Fibroblast of peridontal ligament (primary cell): Measurements from ENCODE around the gene ATXN1.
A peak's percentile ranks its signal among the peaks of the same experiment; 100 is the strongest.

Source experiments
- DNase-seq: peaks from one replicate; pipeline ENCODE4 v3.0.0-alpha.2; 2010; ENCODE audit errors: extremely low read depth

ATXN1 gene

DNA sequence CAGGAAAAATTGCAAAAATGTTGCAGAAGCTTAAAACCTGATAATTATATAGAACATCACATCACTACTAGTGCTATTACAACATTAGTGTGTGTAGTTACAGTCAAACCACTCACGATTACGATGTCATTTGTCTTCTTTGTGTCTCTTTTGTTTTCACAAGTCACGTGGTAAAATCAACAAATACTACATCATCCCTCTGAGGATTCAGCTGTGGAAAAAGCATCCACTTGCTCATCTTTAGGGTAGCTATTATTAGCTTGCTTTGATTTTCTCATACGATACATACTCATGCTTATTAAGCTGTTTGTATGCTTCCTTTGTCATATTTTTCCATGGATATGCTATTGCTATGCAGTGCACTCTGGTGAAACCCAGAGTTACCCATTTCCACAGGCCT, 22.2 kb upstream of the ATXN1 start:
- no peak for DNase-seq

DNA sequence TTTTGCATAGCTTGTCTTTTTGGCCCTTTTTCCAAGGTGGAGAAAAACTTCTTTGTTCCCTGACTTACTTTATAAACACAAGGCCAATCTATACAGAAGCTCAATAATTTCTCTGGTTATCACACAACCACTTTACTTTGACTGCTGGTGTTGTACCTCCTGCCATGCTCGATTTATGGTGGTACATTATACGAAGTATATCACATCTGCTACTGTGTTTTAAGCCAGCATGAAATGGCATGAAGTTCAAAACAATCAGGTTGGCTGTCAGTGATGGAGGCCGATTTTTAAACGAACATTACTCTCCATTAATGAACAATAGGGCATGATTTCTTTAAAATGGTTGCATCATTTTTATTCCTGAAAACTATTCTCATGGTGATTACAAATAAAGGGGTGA, 21.0 kb upstream of the ATXN1 start:
- DNase-seq = no peak

- no peak for DNase-seq
These were observed 20.3 kb upstream of the ATXN1 start for GRCh38 chr6:16781348-16782169.

- no peak for DNase-seq
These were observed 17.3 kb upstream of the ATXN1 start for GRCh38 chr6:16778521-16778920.

DNA sequence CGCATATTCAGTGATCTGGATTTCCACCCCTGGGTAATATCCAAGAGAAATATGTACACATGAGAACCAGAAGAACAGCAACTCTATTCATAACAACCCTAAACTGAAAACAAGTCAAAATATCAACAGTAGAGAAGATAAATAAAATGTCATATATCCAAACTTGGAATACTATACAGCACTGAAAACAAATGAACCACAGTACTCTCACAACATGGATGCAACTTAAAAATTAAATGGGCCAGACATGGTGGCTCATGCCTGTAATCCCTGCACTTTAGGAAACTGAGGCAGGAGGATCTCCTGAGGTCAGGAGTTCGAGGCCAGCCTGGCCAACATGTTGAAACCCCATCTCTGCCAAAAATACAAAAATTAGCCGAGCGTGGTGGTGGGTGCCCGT, 16.5 kb upstream of the ATXN1 start:
- no peak for DNase-seq

DNA sequence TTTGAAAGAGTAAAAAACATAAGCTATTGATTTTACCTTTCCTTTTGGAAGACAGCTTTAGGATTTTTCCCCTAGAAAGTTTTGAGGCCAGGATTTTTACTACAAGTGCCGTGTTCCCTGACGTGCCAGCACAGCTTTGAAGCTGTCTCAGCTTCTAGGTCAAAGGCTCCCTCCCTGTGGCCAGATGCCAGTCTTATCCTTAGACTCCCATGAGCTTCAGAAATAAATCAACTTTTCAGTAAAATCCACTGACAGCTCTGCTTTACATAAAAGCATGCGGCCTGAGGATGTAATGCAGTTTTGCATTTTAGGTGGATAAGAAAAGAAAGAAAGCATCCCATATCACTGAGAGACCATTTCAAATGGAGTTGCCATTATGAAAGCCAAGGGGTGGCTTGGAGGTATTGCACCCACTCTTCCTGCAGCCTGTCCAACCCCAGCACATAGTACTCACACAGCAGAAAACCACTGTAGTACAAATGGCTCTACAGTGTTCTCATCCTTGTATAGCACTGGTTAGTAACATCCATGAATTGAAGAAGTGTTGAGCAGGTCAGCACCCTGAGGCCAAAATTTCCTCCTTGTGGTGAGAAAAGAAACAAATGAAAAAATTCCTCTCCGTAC, 15.2 kb upstream of the ATXN1 start:
- DNase-seq = no peak

- DNase-seq = no peak
These were observed 13.2 kb upstream of the ATXN1 start for GRCh38 chr6:16774437-16774836.

- DNase-seq = no peak
These were observed 12.1 kb upstream of the ATXN1 start for GRCh38 chr6:16773362-16773761.

DNA sequence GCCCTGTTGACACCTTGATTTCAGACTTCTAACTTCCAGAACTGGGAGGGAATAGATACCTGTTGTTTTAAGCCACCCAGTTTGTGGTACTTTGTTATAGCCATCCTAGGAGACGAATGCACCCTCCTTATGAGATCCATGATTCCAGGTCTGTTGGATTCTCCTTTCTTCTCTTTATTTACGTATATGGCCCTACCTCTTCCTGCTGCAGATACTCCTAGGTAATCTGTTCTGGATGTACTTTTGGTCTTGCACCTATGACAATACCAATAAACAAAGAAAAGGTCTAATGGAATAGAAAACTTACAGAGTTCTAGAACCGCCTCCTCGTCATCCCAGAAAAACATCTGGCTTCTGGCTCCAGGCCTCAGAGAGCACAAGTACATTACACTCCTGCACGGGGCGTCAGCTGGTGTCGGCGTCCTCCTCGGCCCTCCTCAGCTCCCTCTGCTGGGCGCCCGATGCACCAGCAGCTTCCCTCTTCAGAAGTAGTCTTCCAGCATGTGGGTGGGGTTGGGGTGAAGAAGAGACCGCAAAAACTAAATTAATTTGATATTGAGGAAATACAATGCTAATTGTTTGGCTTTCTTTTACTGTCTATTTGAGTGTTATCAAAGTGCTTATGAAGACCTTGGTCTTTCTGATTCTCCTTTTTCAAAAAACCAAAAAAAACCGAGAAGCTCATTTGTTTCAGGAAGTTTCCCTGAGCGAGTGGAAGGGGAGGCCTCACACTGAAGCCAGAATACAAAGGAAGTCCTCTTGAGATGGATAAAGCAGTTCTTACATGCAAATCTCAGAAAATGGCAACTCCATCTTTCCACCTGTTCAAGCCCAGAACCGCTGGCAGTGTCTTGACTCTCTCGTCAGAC, 9.7 kb upstream of the ATXN1 start:
- no peak for DNase-seq

- peak; percentile 92 for DNase-seq
These were observed 8.7 kb upstream of the ATXN1 start for GRCh38 chr6:16769986-16770376.

- DNase-seq = peak; percentile 91
These were observed 8.1 kb upstream of the ATXN1 start for GRCh38 chr6:16769131-16769985.

GRCh38 chr6:16768477-16768830, 7.2 kb upstream of the ATXN1 start:
- no peak for DNase-seq

DNA sequence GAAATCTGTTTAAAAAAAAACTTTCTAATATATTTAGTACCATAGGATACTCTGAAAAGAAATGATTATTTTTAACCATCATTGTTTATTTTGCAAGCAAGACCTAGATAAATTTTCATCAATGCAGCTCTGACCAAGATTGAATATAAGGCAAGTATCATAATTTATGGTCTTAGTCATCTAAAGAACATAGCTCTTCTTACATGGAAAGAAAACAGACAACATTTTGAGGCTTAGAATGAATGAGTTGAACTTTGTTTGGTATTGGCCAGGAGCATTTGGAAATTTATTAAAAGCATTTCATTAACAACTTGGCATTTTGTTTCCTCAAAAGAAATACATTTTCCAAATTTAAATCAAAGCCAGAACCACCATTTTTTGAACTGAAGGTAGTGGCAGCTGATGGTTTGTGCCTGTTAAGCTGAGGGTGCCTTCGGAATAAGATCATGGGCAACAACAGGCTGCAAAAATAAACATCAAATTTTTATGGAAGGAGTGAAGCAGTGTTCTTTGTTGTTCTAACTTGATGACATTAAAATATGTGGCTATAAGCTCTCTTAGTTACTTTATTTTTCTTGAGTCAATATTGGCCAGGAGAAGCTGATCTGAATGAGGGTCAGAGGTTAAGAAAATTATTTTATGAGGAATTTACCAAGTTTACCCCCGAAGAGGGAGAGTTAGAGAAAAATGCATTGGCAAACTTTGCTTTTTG, 6.7 kb upstream of the ATXN1 start:
- no peak for DNase-seq

GRCh38 chr6:16766836-16767745, 5.8 kb upstream of the ATXN1 start:
- no peak for DNase-seq

DNA sequence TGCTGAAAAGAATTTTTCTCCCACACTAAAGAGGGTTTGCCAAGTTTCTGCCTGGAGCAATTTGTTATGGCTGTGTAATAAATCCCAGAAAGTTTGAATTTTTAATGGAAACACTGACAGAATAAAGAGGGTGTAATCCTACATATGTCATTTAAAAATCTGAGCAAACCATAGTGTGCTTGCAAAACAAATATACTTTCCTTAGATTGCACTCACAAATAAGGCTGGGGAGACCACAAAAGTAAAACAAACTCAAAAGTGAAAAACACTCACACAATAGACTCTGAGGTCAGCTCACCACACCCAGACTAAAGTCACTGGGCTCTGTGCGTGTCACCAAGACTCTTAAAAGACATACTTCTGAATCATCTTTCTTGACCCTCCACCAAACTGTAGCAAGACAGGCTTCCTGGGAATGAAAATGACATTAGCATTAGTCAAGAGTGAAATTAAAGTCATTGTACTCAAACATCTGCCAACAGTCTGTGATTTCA, 4.8 kb upstream of the ATXN1 start:
- peak; percentile 87 for DNase-seq

DNA sequence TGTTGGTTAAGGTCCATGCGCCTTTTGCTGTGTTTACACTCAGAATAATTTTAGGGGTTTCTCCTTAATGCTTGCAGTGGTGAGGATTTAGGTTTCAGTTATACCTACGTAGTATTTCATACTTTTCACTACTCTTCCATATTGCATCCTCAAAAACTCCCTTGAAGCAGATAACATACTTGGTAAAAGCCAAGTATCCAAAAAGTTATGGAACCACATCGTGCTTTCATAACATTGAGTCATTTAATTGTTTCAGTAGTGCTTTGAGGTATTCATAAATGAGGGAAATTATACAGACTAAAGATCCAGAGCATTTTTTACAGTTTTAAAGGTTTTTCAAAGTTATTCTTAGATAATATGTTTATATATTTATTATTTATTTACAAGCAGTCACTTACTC, 4.0 kb upstream of the ATXN1 start:
- no peak for DNase-seq

- DNase-seq = peak; percentile 84
These were observed 3.1 kb upstream of the ATXN1 start for GRCh38 chr6:16764188-16764950.

DNA sequence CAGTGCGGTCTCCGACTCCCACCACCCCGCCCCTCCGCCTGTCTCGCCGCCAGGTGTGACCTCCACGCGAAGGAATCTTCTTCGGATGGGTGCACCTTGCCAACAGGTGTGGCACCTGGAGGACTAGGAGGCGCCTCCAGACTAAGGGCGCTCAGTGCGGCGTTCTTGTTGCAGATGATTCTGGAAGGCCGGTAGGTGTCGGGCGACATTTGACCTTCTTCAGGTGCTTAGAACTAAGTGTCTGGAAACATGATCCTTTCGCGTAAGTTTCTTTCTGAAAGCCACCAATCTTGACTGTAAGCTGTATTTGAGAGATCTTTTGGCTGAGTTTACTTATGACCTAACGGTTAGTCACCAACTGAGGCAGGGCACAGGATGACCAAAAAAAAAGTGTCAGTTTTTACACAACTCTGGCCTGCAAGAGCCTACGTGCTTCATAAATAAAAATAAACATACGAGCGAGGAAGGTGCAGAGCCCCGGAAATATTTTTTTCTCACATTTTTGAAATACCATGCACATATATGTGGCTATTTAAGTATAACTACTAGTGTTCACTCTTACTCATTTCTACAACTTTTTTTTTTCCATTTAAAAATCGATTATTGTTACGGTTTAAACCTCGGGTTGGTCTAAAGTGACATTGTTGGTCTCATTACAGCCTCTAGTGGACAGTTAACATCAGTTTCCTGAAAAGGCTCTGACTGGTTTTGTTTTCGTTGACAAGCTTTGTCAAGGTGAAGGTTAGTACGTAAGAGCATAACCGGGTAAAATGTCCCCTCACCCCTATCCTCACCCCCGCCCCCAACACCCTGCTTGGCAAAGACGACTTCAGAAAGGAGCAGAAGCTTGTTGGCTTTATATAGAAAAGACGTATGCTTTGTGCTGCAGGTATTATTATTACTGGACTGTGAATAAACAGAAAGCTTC, 1.6 kb upstream of the ATXN1 start:
- peak; percentile 90 for DNase-seq
